Lower lobe of right lung (tissue), 2 donors: ENCODE results near the gene FMN1. TPM values are rescaled to one million over a fixed set of nuclear protein-coding genes. Genes with fewer than 3 reads are reported as not detected.

Experiments used
- ATAC-seq, 2 donors: fragments of 200-7000 bp; cut with Tn5 transposase; one replicate each; pipeline ENCODE4 v1.9.1; 2020 to 2022; ENCODE audit warnings: mild to moderate bottlenecking in 2 of 2, moderate library complexity in 2 of 2
- DNase-seq: peaks from one replicate; pipeline ENCODE4 v3.0.0-alpha.2; 2020
- H3K27ac ChIP-seq: fragments of 200-600 bp; one replicate; pipeline ENCODE4 v1.8.0; 2022
- H3K27me3 ChIP-seq: fragments of 200-600 bp; one replicate; pipeline ENCODE4 v1.8.0; 2022; ENCODE audit warnings: low read depth
- H3K36me3 ChIP-seq: fragments of 200-600 bp; one replicate; pipeline ENCODE4 v1.8.0; 2022; ENCODE audit warnings: mild to moderate bottlenecking
- H3K4me1 ChIP-seq: fragments of 200-600 bp; one replicate; pipeline ENCODE4 v1.8.0; 2022
- H3K4me3 ChIP-seq: fragments of 200-600 bp; one replicate; pipeline ENCODE4 v1.8.0; 2022; ENCODE audit warnings: mild to moderate bottlenecking
- H3K9me3 ChIP-seq: fragments of 200-600 bp; one replicate; pipeline ENCODE4 v1.8.0; 2022
- intact Hi-C: fragments of 100-400 bp; cut with DNase I; formaldehyde crosslinking; loops from one replicate; pipeline ENCODE4 v1.11.0; 2022
- total RNA-seq: library from RNA; stranded (reverse); fragmentation: NEBNext Ultra II Directional; extraction: Animal tissue kit (Norgen Biotek cat#: 25700); gene quantifications from one replicate; pipeline ENCODE4 v1.2.1, GENCODE V29; 2021
- TF ChIP-seq, protein P1 (sequence below): fragments of 200-600 bp; IDR thresholded peaks from one replicate; pipeline ENCODE4 v1.8.0; 2022; ENCODE audit warnings: antibody characterized with exemption, mild to moderate bottlenecking
- donor health status: DM: no; HTN: yes; CAD: no; lungs with severe emphysema.

Gene FMN1
- total RNA-seq, 1 donor from 2014 or later: 38.8 TPM

DNA sequence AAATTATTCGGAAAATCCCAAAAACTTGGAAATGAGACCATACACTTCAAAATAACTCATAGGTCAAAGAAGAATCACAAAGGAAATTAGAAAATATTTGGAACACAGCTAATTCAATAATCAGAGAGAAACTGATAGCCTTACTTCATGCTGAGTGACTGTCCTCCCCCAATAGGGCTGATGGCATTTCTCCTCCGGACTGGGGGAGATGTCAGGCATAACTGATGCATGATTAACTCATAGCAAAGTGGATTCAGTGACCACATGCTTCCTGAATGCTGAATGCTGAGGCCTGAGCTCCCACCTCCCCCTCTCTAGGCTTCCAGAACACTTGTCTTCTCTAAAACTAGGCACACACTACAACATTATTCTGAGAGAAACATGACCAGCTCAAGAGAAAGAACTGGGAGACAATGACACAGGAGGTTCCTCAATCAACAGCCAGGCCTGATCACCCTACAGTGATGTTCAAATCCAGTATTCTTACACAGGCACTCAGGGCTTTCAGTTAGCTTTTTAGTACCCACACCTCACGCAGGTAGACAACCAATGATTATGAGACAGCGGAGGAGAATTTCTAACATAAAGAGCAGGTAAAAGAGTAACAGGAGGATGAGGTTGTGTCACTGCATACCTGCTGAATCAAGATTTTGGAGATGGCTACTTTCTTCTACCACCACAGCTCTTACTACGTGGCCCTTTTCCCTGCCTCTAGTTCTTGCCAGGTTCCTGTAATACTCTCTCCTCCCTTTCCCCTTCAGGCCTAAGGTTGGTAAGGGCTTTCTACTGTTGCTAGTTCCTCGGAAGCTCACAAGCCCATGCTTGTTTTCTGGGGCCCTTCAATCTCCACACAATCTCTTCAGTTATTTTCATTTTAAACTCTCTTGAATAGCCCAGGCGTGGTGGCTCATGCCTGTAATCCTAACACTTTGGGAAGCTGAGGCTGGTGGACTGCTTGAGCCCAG lies 96.1 kb downstream of the FMN1 start:
- TF ChIP-seq, protein P1, sequence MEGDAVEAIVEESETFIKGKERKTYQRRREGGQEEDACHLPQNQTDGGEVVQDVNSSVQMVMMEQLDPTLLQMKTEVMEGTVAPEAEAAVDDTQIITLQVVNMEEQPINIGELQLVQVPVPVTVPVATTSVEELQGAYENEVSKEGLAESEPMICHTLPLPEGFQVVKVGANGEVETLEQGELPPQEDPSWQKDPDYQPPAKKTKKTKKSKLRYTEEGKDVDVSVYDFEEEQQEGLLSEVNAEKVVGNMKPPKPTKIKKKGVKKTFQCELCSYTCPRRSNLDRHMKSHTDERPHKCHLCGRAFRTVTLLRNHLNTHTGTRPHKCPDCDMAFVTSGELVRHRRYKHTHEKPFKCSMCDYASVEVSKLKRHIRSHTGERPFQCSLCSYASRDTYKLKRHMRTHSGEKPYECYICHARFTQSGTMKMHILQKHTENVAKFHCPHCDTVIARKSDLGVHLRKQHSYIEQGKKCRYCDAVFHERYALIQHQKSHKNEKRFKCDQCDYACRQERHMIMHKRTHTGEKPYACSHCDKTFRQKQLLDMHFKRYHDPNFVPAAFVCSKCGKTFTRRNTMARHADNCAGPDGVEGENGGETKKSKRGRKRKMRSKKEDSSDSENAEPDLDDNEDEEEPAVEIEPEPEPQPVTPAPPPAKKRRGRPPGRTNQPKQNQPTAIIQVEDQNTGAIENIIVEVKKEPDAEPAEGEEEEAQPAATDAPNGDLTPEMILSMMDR: no peak
- H3K4me3 ChIP-seq: no peak overlapping the region
- H3K27ac ChIP-seq: no peak overlapping the region
- no peaks in the 10 kb centered on the region for H3K36me3 ChIP-seq
- no peak for DNase-seq
- peak in 1 of 2 donors; percentile 37 for ATAC-seq
- intact Hi-C loops: no loop called here
- no peaks in the 10 kb centered on the region for H3K27me3 ChIP-seq
- H3K9me3 ChIP-seq: no peaks in the 10 kb centered on the region
- H3K4me1 ChIP-seq: no peaks in the 10 kb centered on the region

DNA sequence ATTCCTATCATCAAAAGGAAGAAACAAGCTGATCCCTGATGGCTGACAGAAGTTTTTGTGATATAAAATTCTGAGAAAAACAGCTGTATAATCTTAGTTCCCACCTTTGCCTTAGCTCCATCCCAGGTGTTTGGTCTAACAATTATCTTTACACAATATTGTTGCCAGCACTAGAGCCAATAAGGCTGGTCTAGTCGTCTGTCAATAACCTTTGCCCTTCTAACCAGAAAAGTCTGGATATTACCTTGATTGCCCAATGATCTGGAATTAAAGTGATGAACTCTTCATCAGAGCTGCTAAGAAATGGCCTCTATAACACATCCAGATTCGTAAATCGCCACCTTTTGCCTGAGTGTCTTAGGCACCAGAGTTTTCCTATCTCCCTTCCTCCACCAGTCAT lies 98.4 kb downstream of the FMN1 start:
- DNase-seq: no peak
- Histone ChIP-seq H3K9me3 (no peaks in the 10 kb centered on the region), H3K4me3 (no peak overlapping the region), H3K27ac (no peak overlapping the region), H3K27me3 (no peaks in the 10 kb centered on the region), H3K4me1 (no peaks in the 10 kb centered on the region), H3K36me3 (no peaks in the 10 kb centered on the region)
- TF ChIP-seq, protein P1: no peak
- ATAC-seq: no peak
- intact Hi-C loops: no loop called here

DNA sequence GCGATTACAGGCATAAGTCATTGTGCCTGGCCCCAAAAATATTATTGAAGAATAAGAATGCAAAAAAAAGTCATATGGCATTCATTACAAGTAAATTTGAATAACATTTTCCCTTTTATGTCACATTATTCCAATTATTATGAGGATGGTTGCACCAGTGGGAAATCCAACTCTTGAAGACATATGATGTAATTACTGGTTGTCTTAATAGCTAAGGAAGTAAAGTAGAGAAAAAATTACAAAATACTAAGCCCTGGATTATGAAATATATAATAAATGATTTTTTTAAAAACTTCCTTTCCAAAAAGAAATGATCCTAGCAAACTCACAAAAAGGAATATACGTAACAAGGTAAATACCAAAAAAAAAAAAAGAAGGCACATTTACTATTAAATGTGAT lies 98.9 kb downstream of the FMN1 start:
- intact Hi-C loops: no loop called here
- TF ChIP-seq, protein P1: no peak
- ATAC-seq (no peak), DNase-seq (no peak)
- H3K9me3 ChIP-seq: no peaks in the 10 kb centered on the region
- H3K27ac ChIP-seq: no peak overlapping the region
- no peak overlapping the region for H3K4me3 ChIP-seq
- peaks cover under 1% of the 10 kb centered on the region for H3K4me1 ChIP-seq
- H3K36me3 ChIP-seq: no peaks in the 10 kb centered on the region
- H3K27me3 ChIP-seq: no peaks in the 10 kb centered on the region

DNA sequence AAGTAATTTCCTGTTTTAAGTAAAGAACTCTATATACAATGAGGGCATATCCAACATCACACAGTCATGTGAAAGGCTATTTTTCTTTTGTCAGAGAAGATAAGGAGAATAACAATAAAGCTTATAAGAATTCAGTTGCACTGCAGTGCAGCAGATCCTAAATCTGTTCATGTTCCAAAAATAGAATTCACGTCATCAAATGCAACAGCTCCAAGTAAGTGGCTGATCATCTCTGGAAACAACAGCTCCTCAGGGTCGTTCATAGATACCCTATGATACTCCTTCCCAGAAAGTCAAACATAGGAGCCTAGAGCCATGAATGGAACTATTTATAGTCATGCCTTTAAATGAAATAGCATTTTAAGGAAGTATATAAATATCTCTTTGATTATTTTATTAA lies 100.2 kb downstream of the FMN1 start:
- DNase-seq: no peak
- no peaks in the 10 kb centered on the region for H3K36me3 ChIP-seq
- H3K27ac ChIP-seq: no peak overlapping the region
- TF ChIP-seq, protein P1: no peak
- intact Hi-C loops: no loop called here
- peaks cover 12% of the 10 kb centered on the region for H3K4me1 ChIP-seq
- ATAC-seq: no peak
- H3K9me3 ChIP-seq: no peaks in the 10 kb centered on the region
- H3K4me3 ChIP-seq: no peak overlapping the region
- no peaks in the 10 kb centered on the region for H3K27me3 ChIP-seq

DNA sequence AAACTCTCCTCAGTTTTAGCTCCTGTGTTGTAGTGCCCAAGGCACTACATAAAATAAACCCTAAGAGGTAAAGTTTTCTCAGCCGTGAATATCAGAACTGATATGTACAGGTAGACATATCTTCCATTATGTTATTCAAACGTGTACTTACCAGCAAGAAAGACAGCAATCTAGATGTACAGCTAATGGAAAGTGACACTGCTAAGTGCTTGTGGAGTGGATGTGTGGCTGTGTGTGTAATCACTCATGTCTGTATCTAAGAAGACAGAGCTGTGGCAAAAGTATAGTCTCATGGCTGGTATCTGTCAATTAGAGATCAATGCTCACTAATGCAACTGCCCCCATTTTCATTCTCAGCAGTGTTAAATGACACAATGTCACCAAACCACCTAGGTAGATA lies 101.3 kb downstream of the FMN1 start:
- H3K27me3 ChIP-seq: no peaks in the 10 kb centered on the region
- H3K9me3 ChIP-seq: no peaks in the 10 kb centered on the region
- TF ChIP-seq, protein P1: no peak
- no peaks in the 10 kb centered on the region for H3K36me3 ChIP-seq
- ATAC-seq: no peak
- H3K4me1 ChIP-seq: peaks cover 12% of the 10 kb centered on the region
- no peak overlapping the region for H3K27ac ChIP-seq
- intact Hi-C loops: no loop called here
- no peak for DNase-seq
- H3K4me3 ChIP-seq: no peak overlapping the region
